NCI-H82 (cell line): ENCODE measurements around the gene EP400.

Source experiments
- DNase-seq: peaks from one replicate; lab custom pipeline; 2025; lab: John Stamatoyannopoulos, UW

The EP400 gene

DNA sequence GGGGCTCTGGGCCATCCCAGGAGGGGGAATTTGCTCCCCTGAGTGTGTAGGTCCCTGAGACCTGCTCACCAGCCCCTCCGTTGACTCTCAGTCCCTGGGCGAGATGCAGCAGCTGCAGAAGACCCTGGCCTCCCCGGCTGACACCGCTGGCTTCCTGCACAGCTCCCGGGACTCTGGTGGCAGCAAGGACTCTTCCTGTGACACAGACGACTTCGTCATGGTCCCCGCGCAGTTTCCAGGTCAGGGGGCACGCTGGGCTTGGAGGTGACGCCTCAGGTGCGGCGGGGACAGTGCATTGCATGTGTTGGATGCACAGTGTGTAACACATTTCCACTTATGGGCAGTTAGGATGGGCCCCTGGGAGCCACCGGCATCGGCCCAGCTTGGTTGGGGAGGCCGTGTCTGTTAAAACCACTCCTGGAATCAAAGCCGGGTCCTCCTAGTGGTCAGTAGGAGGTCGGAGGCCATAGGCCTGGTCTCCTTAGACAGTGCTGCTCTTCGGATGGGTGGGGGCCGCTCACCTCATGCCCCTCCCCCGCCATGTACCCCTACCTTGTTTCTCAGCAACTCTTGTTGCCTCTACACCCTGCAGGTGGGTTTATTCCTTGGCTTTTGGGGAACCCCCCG, 37.8 kb upstream of the EP400 start:
- DNase-seq = no peak

DNA sequence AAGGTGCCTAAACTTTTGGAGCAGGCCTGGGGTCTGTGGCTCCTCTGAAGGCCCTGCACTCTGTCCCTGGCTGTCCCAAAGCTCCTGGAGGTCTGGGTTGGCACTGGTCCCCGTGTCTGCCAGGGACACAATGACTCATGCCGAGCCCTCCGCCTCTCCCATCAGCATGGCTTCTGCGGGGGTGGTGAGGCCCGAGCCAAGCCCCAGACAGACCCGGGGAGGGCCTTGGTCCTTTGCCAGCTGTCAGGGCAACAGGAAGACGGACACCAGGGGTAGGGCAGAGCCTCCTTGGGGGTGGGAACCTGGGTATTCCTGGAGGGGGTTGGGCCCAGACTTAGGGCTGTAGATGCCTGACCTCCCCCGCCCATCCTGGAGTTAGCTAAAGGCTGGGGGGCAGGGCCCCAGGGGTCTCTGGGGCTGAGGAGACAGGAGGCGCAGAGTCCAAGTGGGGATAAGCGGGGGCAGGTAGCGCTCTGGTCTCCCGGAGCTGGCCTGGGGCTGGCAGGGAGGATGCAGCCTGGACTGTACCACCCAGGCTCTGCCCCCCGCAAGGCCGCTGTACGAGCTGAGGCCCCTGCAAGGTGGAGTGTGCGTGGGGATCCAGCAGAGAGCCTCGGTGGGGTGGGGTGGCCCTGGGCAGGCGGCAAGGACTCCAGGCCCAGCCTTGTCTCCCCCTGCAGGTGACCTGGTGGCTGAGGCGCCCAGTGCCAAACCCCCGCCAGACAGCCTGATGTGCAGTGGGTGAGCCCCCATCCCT, 37.0 kb upstream of the EP400 start:
- DNase-seq = peak; percentile 24

DNA sequence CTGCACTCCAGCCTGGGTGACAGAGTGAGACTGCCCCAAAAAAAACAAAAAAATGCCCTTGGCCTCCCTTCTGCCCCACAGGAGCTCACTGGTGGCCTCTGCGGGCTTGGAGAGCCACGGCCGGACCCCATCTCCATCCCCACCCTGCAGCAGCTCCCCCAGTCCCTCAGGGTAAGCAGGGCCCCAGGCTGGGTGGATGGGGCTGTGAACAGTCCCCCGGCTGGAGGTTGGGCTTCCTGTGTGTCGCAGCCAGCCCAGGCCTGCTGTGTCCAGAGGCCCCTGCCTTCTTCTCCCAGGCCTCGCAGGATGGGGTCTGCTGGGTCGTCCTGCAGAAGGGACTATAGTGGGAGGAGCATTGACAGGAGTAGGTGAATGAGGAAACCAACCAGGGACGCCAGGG, 36.1 kb upstream of the EP400 start:
- DNase-seq = no peak

- DNase-seq = no peak
These were observed 35.5 kb upstream of the EP400 start for GRCh38 chr12:131914179-131914702.

DNA sequence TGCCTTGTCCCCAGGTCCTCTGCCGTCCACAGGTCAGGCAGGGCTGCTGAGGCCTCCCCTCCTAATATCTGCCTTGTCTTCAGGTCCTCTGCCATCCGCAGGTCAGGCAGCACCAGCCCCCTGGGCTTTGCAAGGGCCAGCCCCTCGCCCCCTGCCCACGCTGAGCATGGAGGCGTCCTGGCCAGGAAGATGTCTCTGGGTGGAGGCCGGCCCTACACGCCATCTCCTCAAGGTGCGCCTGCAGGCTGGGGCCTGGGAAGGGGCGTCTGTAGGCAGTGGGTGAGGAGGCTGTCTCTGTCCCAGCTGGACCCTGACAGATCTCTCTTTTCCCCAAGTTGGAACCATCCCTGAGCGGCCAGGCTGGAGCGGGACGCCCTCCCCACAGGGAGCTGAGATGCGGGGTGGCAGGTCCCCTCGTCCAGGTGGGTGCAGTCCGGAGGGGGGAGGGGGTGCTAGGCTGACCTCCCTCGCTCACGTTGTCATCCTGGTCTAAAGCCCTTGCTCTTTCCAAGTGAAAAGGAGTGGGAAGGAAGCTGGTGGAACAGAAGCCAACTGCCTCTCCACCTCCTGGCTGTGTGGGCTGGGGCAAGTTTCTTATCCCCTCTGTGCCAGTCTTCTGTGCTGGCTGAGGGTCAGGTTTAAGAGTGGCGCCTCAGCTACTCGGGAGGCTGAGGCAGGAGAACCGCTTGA, 34.6 kb upstream of the EP400 start:
- no peak for DNase-seq

GRCh38 chr12:131915823-131916222, 33.9 kb upstream of the EP400 start:
- DNase-seq = no peak

DNA sequence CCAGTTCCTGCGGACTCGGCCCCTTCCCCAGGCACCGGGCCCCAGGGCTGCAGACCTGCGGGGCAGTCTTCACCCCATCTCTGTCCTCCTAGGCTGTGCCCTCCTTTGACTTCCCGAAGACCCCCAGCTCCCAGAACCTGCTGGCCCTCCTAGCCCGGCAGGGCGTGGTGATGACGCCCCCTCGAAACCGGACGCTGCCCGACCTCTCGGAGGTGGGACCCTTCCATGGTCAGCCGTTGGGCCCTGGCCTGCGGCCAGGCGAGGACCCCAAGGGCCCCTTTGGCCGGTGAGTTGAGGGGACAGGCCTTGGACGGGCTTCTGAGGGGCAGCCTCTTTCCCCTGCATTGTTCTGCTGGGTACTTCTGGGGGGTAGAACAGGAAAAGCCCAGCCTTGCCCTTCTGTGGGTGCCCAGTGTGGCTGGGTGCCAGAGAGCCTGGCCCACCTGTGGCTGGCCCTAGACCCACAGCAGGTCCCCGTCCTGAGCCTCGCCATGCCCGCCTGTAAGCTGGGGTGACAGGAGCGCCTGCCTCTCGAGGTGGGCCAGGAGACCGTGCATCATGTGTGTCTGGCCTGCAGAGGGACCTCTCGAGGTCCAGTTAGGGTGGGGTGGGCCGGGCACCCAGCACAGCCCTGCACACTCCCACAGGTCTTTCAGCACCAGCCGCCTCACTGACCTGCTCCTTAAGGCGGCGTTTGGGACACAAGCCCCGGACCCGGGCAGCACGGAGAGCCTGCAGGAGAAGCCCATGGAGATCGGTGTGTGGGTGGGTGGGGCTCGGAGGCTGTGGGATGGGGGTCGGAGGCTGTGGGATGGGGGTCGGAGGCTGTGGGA, 33.2 kb upstream of the EP400 start:
- DNase-seq = no peak

- no peak for DNase-seq
These were observed 32.5 kb upstream of the EP400 start for GRCh38 chr12:131917139-131917710.

GRCh38 chr12:131917711-131918306, 31.9 kb upstream of the EP400 start:
- no peak for DNase-seq

DNA sequence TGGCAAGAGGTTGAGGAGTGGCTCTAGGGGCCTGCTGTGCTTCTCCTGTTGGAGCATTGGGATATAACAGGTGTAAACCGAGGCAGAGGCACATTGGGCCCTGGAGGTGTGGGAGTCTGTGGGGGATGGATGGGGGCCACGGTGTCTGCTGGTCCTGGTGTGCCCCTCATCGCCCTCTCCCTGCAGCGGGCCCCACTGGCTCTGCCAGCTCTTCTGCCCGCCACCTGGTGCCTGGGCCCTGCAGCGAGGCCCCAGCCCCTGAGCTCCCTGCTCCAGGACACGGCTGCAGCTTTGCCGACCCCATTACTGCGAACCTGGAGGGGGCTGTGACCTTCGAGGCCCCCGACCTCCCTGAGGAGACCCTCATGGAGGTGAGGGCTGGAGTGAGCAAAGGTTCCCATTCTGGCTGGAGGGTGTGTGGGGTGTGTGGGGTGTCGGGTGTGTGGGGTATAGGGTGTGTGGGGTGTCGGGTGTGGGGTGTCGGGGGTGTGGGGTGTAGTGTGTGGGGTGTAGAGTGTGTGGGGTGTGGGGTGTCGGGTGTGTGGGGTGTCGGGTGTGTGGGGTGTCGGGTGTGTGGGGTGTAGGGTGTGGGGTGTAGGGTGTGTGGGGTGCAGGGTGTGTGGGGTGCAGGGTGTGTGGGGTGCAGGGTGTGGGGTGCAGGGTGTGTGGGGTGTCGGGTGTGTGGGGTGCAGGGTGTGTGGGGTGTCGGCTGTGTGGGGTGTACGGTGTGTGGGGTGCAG, 31.3 kb upstream of the EP400 start:
- no peak for DNase-seq

DNA sequence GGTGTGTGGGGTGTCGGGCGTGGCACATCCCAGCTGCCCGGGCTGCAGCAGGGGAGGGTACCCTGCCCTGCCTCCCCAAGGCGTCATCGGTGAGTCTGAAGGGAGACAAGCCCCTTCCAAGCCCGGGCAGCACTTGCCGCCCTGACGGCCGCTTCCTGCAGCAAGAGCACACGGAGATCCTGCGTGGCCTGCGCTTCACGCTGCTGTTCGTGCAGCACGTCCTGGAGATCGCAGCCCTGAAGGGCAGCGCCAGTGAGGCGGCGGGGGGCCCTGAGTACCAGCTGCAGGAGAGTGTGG, 30.7 kb upstream of the EP400 start:
- DNase-seq = no peak

DNA sequence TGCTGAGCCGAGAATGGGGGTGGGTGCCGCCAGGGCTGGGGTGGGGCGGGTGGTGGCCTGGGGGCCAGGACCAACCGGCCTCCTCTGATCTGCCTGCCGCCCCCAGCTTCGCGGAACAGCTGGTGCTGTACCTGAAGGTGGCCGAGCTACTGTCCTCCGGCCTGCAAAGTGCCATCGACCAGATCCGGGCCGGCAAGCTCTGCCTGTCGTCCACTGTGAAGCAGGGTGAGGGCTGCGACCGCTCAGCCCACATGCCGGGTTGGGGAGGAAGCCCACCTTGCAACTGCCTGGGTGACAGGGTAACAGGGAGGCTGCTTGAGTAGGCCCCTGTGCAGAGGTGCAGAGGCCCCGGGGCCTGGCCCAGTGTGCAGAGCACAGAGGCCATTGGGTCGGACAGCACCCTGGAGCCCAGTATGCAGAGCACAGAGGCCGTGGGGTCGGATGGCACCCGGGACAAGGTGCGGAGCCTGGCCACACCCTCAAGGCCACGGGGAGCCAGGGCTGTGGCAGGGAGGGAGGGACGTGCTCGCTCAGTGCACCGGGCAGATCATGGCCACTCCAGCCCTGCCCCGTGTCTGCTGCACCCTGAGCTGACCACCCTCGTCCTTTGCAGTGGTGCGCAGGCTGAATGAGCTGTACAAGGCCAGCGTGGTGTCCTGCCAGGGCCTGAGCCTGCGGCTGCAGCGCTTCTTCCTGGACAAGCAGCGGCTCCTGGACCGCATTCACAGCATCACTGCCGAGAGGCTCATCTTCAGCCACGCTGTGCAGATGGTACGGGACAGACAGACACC, 30.2 kb upstream of the EP400 start:
- DNase-seq = no peak

- no peak for DNase-seq
These were observed 29.6 kb upstream of the EP400 start for GRCh38 chr12:131920157-131920508.

DNA sequence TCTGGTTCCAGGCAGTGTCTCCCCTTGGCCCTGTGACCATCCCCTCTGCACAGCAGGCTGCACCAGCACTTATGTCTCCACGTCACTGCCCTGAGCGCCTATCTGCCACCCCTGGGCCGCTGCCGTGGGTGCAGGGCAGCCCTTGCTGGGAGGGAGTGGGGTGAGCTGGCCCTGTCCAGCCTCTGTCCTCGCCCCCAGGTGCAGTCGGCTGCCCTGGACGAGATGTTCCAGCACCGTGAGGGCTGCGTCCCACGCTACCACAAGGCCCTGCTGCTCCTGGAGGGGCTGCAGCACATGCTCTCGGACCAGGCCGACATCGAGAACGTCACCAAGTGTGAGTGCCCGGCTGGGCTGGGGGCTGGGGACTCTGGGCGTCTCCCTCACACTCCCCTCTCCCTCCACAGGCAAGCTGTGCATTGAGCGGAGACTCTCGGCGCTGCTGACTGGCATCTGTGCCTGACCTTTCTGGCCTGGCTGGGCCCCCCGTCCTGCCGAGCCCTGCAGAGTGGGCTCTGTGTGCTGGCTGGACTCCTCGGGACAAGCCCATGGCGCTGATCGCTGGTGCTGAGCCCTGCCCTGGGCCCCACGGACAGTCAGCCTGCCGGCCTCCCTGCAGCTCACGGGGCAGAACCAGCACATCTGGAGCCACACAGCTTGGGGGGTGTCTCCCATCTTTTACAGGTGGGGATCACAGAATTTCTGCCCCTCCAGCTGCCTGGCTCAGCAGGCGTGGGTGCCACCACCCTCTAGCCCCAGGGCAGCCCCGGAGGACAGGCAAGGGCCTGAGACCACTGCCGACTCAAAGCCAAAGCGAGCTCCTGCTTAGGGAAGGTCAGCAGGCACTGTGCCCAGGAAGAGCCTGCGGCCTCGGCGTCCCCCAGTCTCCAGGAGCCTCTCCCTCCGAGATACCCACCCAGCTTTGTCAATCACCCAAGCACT, 28.6 kb upstream of the EP400 start:
- DNase-seq = no peak

- DNase-seq = no peak
These were observed 27.6 kb upstream of the EP400 start for GRCh38 chr12:131921866-131922769.

- DNase-seq = no peak
These were observed 27.0 kb upstream of the EP400 start for GRCh38 chr12:131922772-131923171.

GRCh38 chr12:131923260-131923659, 26.5 kb upstream of the EP400 start:
- DNase-seq = no peak
